HG03439 (cell line): ENCODE results near the gene ATM.
A peak's percentile ranks its signal among the peaks of the same experiment; 100 is the strongest.
"Not testable (repeated sequence)": the region's sequence is repeated elsewhere in the genome, so short reads cannot be mapped to it uniquely, and the experiment has no call there.

Experiments used
- ATAC-seq: cut with Tn5 transposase; IDR thresholded peaks from one replicate; pipeline ENCODE4 v1.9.1; 2021; ENCODE audit warnings: mild to moderate bottlenecking, moderate library complexity; ENCODE audit not compliant: unreplicated experiment

ATM gene

GRCh38 chr11:108221371-108221770 is 1.5 kb upstream of the ATM start:
- ATAC-seq: no peak

- no peak for ATAC-seq
Measured at GRCh38 chr11:108221911-108222573, 825 bp upstream of the ATM start.

- peak; percentile 27 for ATAC-seq
Measured at GRCh38 chr11:108223348-108224149, 682 bp downstream of the ATM start.

- no peak for ATAC-seq
Measured at GRCh38 chr11:108224366-108224765, 1.5 kb downstream of the ATM start.

GRCh38 chr11:108224911-108225786 is 2.3 kb downstream of the ATM start:
- no peak for ATAC-seq

GRCh38 chr11:108226036-108226435 is 3.2 kb downstream of the ATM start:
- ATAC-seq: no peak

- ATAC-seq: no peak
Measured at GRCh38 chr11:108228251-108228650, 5.4 kb downstream of the ATM start.

- no peak for ATAC-seq
Measured at GRCh38 chr11:108233277-108233945, 10.5 kb downstream of the ATM start.

GRCh38 chr11:108235192-108235591 is 12.3 kb downstream of the ATM start:
- ATAC-seq: no peak

- no peak for ATAC-seq
Measured at GRCh38 chr11:108235633-108236032, 12.8 kb downstream of the ATM start.

GRCh38 chr11:108237058-108237481 is 14.2 kb downstream of the ATM start:
- ATAC-seq: peak; percentile 30

- ATAC-seq: no peak
Measured at GRCh38 chr11:108239076-108239475, 16.2 kb downstream of the ATM start.

- ATAC-seq: no peak
Measured at GRCh38 chr11:108241330-108242037, 18.6 kb downstream of the ATM start.

GRCh38 chr11:108242422-108242821 is 19.6 kb downstream of the ATM start:
- ATAC-seq: no peak

GRCh38 chr11:108246308-108246707 is 23.4 kb downstream of the ATM start:
- no peak for ATAC-seq

GRCh38 chr11:108246885-108247284 is 24.0 kb downstream of the ATM start:
- no peak for ATAC-seq

GRCh38 chr11:108253176-108253575 is 30.3 kb downstream of the ATM start:
- no peak for ATAC-seq

- ATAC-seq: no peak
Measured at GRCh38 chr11:108269583-108269982, 46.7 kb downstream of the ATM start.

- not testable (repeated sequence) for ATAC-seq
Measured at GRCh38 chr11:108276985-108277616, 54.2 kb downstream of the ATM start.

- ATAC-seq: no peak
Measured at GRCh38 chr11:108278546-108278945, 55.7 kb downstream of the ATM start.
